ENCODE results near the gene BCL6B.

- TF ChIP-seq CTCF (IDR thresholded peaks at IDR 0.05) (no peak), POLR2A (IDR thresholded peaks at IDR 0.05) (no peak)
Measured at GRCh38 chr17:6998855-6999508, 23.9 kb upstream of the BCL6B start.

Data from esophagus squamous epithelium (tissue), 4 donors.